ENCODE measurements around the gene DOK3. TPM values are rescaled to one million over a fixed set of nuclear protein-coding genes. Genes with fewer than 3 reads are reported as not detected.
A peak's percentile ranks its signal among the peaks of the same experiment; 100 is the strongest.

DOK3 gene
- total RNA-seq, 1 experiment from 2014 or later, result 138 TPM

GRCh38 chr5:177508221-177508611, 1.4 kb downstream of the DOK3 start:
- no peaks in the 10 kb centered on the region for H3K27me3 ChIP-seq (ENCODE audit: low read length)
- no peaks in the 10 kb centered on the region for H4K20me1 ChIP-seq (ENCODE audit: insufficient read depth, low read depth, low read length)
- H3K4me2 ChIP-seq (ENCODE audit: low read depth, low read length, poor library complexity, severe bottlenecking), result peak overlapping the region; percentile 100
- H3K4me3 ChIP-seq (ENCODE audit: low read length), result peak overlapping the region; percentile 93
- no peak for DNase-seq
- no peaks in the 10 kb centered on the region for H3K9me2 ChIP-seq (replicated peaks; ENCODE audit: insufficient read depth, low read length)
- H3K36me3 ChIP-seq (ENCODE audit: insufficient read depth, low read length), result peaks cover 17% of the 10 kb centered on the region
- H3K79me2 ChIP-seq (ENCODE audit: low read length), result peaks cover 29% of the 10 kb centered on the region
- H3K9me3 ChIP-seq (ENCODE audit: low read length), result no peaks in the 10 kb centered on the region
- H3K27ac ChIP-seq (ENCODE audit: low read length), result peak overlapping the region; percentile 99
- no peak overlapping the region for H2AFZ ChIP-seq (ENCODE audit: low read length)
- H3K9ac ChIP-seq (ENCODE audit: low read length), result peak overlapping the region; percentile 99
- peaks cover 80% of the 10 kb centered on the region for H3K4me1 ChIP-seq (ENCODE audit: low read length)

- H3K27me3 ChIP-seq (ENCODE audit: low read length), result no peaks in the 10 kb centered on the region
- H3K36me3 ChIP-seq (ENCODE audit: insufficient read depth, low read length), result peaks cover 17% of the 10 kb centered on the region
- peak overlapping the region; percentile 100 for H3K4me2 ChIP-seq (ENCODE audit: low read depth, low read length, poor library complexity, severe bottlenecking)
- H2AFZ ChIP-seq (ENCODE audit: low read length), result no peak overlapping the region
- H3K9me2 ChIP-seq (replicated peaks; ENCODE audit: insufficient read depth, low read length), result no peaks in the 10 kb centered on the region
- DNase-seq, result no peak
- H4K20me1 ChIP-seq (ENCODE audit: insufficient read depth, low read depth, low read length), result no peaks in the 10 kb centered on the region
- peaks cover 85% of the 10 kb centered on the region for H3K4me1 ChIP-seq (ENCODE audit: low read length)
- H3K27ac ChIP-seq (ENCODE audit: low read length), result peak overlapping the region; percentile 99
- H3K9me3 ChIP-seq (ENCODE audit: low read length), result no peaks in the 10 kb centered on the region
- H3K4me3 ChIP-seq (ENCODE audit: low read length), result peak overlapping the region; percentile 93
- H3K79me2 ChIP-seq (ENCODE audit: low read length), result peaks cover 29% of the 10 kb centered on the region
- H3K9ac ChIP-seq (ENCODE audit: low read length), result peak overlapping the region; percentile 99
Measured at GRCh38 chr5:177507596-177508220, 1.9 kb downstream of the DOK3 start.

- H3K79me2 ChIP-seq (ENCODE audit: low read length), result peaks cover 29% of the 10 kb centered on the region
- H3K27ac ChIP-seq (ENCODE audit: low read length), result peak overlapping the region; percentile 99
- no peaks in the 10 kb centered on the region for H4K20me1 ChIP-seq (ENCODE audit: insufficient read depth, low read depth, low read length)
- peaks cover 17% of the 10 kb centered on the region for H3K36me3 ChIP-seq (ENCODE audit: insufficient read depth, low read length)
- H3K27me3 ChIP-seq (ENCODE audit: low read length), result no peaks in the 10 kb centered on the region
- no peaks in the 10 kb centered on the region for H3K9me3 ChIP-seq (ENCODE audit: low read length)
- peak overlapping the region; percentile 99 for H3K9ac ChIP-seq (ENCODE audit: low read length)
- no peak overlapping the region for H3K4me3 ChIP-seq (ENCODE audit: low read length)
- H2AFZ ChIP-seq (ENCODE audit: low read length), result no peak overlapping the region
- H3K4me2 ChIP-seq (ENCODE audit: low read depth, low read length, poor library complexity, severe bottlenecking), result no peak overlapping the region
- H3K9me2 ChIP-seq (replicated peaks; ENCODE audit: insufficient read depth, low read length), result no peaks in the 10 kb centered on the region
- no peak for DNase-seq
- H3K4me1 ChIP-seq (ENCODE audit: low read length), result peaks cover 87% of the 10 kb centered on the region
Measured at GRCh38 chr5:177507165-177507564, 2.5 kb downstream of the DOK3 start.

- peak overlapping the region; percentile 29; the same call in 1 of the 2 replicates for H3K27ac ChIP-seq (ENCODE audit: low read length)
- no peaks in the 10 kb centered on the region for H3K27me3 ChIP-seq (ENCODE audit: low read length)
- no peaks in the 10 kb centered on the region for H4K20me1 ChIP-seq (ENCODE audit: insufficient read depth, low read depth, low read length)
- H3K4me1 ChIP-seq (ENCODE audit: low read length), result peaks cover 80% of the 10 kb centered on the region
- H3K9me3 ChIP-seq (ENCODE audit: low read length), result no peaks in the 10 kb centered on the region
- no peak overlapping the region for H2AFZ ChIP-seq (ENCODE audit: low read length)
- peaks cover 28% of the 10 kb centered on the region for H3K79me2 ChIP-seq (ENCODE audit: low read length)
- H3K9me2 ChIP-seq (replicated peaks; ENCODE audit: insufficient read depth, low read length), result no peaks in the 10 kb centered on the region
- H3K36me3 ChIP-seq (ENCODE audit: insufficient read depth, low read length), result peaks cover 17% of the 10 kb centered on the region
- no peak for DNase-seq
- H3K4me2 ChIP-seq (ENCODE audit: low read depth, low read length, poor library complexity, severe bottlenecking), result no peak overlapping the region
- H3K4me3 ChIP-seq (ENCODE audit: low read length), result no peak overlapping the region
- H3K9ac ChIP-seq (ENCODE audit: low read length), result no peak overlapping the region
Measured at GRCh38 chr5:177505075-177505474, 4.6 kb downstream of the DOK3 start.

- H3K4me2 ChIP-seq (ENCODE audit: low read depth, low read length, poor library complexity, severe bottlenecking), result no peak overlapping the region
- no peaks in the 10 kb centered on the region for H4K20me1 ChIP-seq (ENCODE audit: insufficient read depth, low read depth, low read length)
- H3K9ac ChIP-seq (ENCODE audit: low read length), result no peak overlapping the region
- H3K4me3 ChIP-seq (ENCODE audit: low read length), result no peak overlapping the region
- no peak overlapping the region for H2AFZ ChIP-seq (ENCODE audit: low read length)
- H3K79me2 ChIP-seq (ENCODE audit: low read length), result peaks cover 21% of the 10 kb centered on the region
- H3K9me3 ChIP-seq (ENCODE audit: low read length), result no peaks in the 10 kb centered on the region
- peaks cover 17% of the 10 kb centered on the region for H3K36me3 ChIP-seq (ENCODE audit: insufficient read depth, low read length)
- no peaks in the 10 kb centered on the region for H3K27me3 ChIP-seq (ENCODE audit: low read length)
- H3K4me1 ChIP-seq (ENCODE audit: low read length), result peaks cover 73% of the 10 kb centered on the region
- H3K9me2 ChIP-seq (replicated peaks; ENCODE audit: insufficient read depth, low read length), result no peaks in the 10 kb centered on the region
- DNase-seq, result no peak
- peak overlapping the region; percentile 29; the same call in 1 of the 2 replicates for H3K27ac ChIP-seq (ENCODE audit: low read length)
Measured at GRCh38 chr5:177504086-177505056, 5.3 kb downstream of the DOK3 start.

- Histone ChIP-seq H3K79me2 (ENCODE audit: low read length) (peaks cover 13% of the 10 kb centered on the region), H4K20me1 (ENCODE audit: insufficient read depth, low read depth, low read length) (no peaks in the 10 kb centered on the region), H3K9me2 (replicated peaks; ENCODE audit: insufficient read depth, low read length) (no peaks in the 10 kb centered on the region), H3K36me3 (ENCODE audit: insufficient read depth, low read length) (peaks cover 17% of the 10 kb centered on the region), H3K27ac (ENCODE audit: low read length) (peak overlapping the region; percentile 90; the same call in 1 of the 2 replicates), H3K27me3 (ENCODE audit: low read length) (no peaks in the 10 kb centered on the region), H3K4me3 (ENCODE audit: low read length) (no peak overlapping the region), H3K4me2 (ENCODE audit: low read depth, low read length, poor library complexity, severe bottlenecking) (no peak overlapping the region), H3K9me3 (ENCODE audit: low read length) (no peaks in the 10 kb centered on the region), H2AFZ (ENCODE audit: low read length) (no peak overlapping the region), H3K9ac (ENCODE audit: low read length) (no peak overlapping the region), H3K4me1 (ENCODE audit: low read length) (peaks cover 65% of the 10 kb centered on the region)
- DNase-seq, result no peak
Measured at GRCh38 chr5:177503351-177504085, 6.1 kb downstream of the DOK3 start.

GRCh38 chr5:177502886-177503285, 6.7 kb downstream of the DOK3 start:
- H3K4me3 ChIP-seq (ENCODE audit: low read length), result 0 out of 2 replicates have a peak overlapping the region, but pooled peaks have one; percentile 11
- peaks cover 11% of the 10 kb centered on the region for H3K36me3 ChIP-seq (ENCODE audit: insufficient read depth, low read length)
- H3K4me2 ChIP-seq (ENCODE audit: low read depth, low read length, poor library complexity, severe bottlenecking), result peak overlapping the region; percentile 16

More at GRCh38 chr5:177502886-177503285, 6.7 kb downstream of the DOK3 start:
- Histone ChIP-seq H2AFZ (ENCODE audit: low read length) (no peak overlapping the region), H3K79me2 (ENCODE audit: low read length) (peaks cover 10% of the 10 kb centered on the region), H3K4me1 (ENCODE audit: low read length) (peaks cover 62% of the 10 kb centered on the region), H4K20me1 (ENCODE audit: insufficient read depth, low read depth, low read length) (no peaks in the 10 kb centered on the region), H3K9me3 (ENCODE audit: low read length) (no peaks in the 10 kb centered on the region), H3K9me2 (replicated peaks; ENCODE audit: insufficient read depth, low read length) (no peaks in the 10 kb centered on the region), H3K9ac (ENCODE audit: low read length) (peak overlapping the region; percentile 42), H3K27me3 (ENCODE audit: low read length) (no peaks in the 10 kb centered on the region), H3K27ac (ENCODE audit: low read length) (peak overlapping the region; percentile 90)
- DNase-seq, result no peak
